Activated CD4-positive, alpha-beta T cell treated with anti-CD3 and anti-CD28 coated beads for 48 hours (primary cell): ENCODE results near the gene FBXO11.
A peak's percentile ranks its signal among the peaks of the same experiment; 100 is the strongest.

Source experiments
- DNase-seq: peaks from one replicate; pipeline ENCODE4 v3.0.0-alpha.2; 2020

FBXO11 gene

GRCh38 chr2:47782671-47783485 is 123.4 kb downstream of the FBXO11 start, which contains the start of gene MSH6:
Gene MSH6 (plus strand): TSS chr2:47783145. CDS start chr2:47783234, 89 bp downstream.
- peak; percentile 90 for DNase-seq

- no peak for DNase-seq
Observed at GRCh38 chr2:47782381-47782670, 124.0 kb downstream of the FBXO11 start.

GRCh38 chr2:47779426-47779790 is 126.9 kb downstream of the FBXO11 start:
- DNase-seq, result no peak

GRCh38 chr2:47778698-47779425 is 127.4 kb downstream of the FBXO11 start:
- DNase-seq, result no peak

GRCh38 chr2:47777277-47777937 is 128.9 kb downstream of the FBXO11 start:
- DNase-seq, result no peak

- no peak for DNase-seq
Observed at GRCh38 chr2:47774567-47774966, 131.7 kb downstream of the FBXO11 start.

GRCh38 chr2:47772343-47772742 is 134.0 kb downstream of the FBXO11 start:
- DNase-seq, result no peak

GRCh38 chr2:47771211-47771610 is 135.1 kb downstream of the FBXO11 start:
- DNase-seq, result no peak

- DNase-seq, result no peak
Observed at GRCh38 chr2:47769318-47769717, 137.0 kb downstream of the FBXO11 start.

- peak; percentile 79 for DNase-seq
Observed at GRCh38 chr2:47767880-47768609, 138.3 kb downstream of the FBXO11 start.

- DNase-seq, result no peak
Observed at GRCh38 chr2:47767497-47767844, 138.8 kb downstream of the FBXO11 start.

GRCh38 chr2:47751856-47752414 is 154.4 kb downstream of the FBXO11 start:
- DNase-seq, result no peak

- no peak for DNase-seq
Observed at GRCh38 chr2:47747878-47748277, 158.4 kb downstream of the FBXO11 start.

GRCh38 chr2:47744074-47744473 is 162.2 kb downstream of the FBXO11 start:
- DNase-seq, result no peak

GRCh38 chr2:47741637-47742036 is 164.7 kb downstream of the FBXO11 start:
- no peak for DNase-seq

GRCh38 chr2:47741101-47741500 is 165.2 kb downstream of the FBXO11 start:
- DNase-seq, result no peak
